DND-41 (cell line): Measurements from ENCODE around the gene TAF6L.

Source experiments
- CTCF ChIP-seq: IDR thresholded peaks from 2 replicates; pipeline ENCODE4 v1.5.1; 2012; ENCODE audit warnings: borderline replicate concordance, low read length, moderate library complexity, mild to moderate bottlenecking; ENCODE audit not compliant: poor library complexity, severe bottlenecking; ENCODE audit errors: extremely low read depth
- EZH2 ChIP-seq: IDR thresholded peaks from 3 replicates; pipeline ENCODE4 v1.6.1; 2012; ENCODE audit warnings: borderline replicate concordance, low read depth, mild to moderate bottlenecking, moderate library complexity, low read length, inconsistent platforms; ENCODE audit not compliant: severe bottlenecking

- no peak for TF ChIP-seq CTCF
- TF ChIP-seq EZH2, result no peak
Measured at GRCh38 chr11:62757846-62758788, 13.1 kb upstream of the TAF6L start.
